Smooth muscle cell (in vitro differentiated cells): ENCODE results near the gene GNE. TPM values are rescaled to one million over a fixed set of nuclear protein-coding genes. Genes with fewer than 3 reads are reported as not detected.
A peak's percentile ranks its signal among the peaks of the same experiment; 100 is the strongest.
"Not testable (repeated sequence)": the region's sequence is repeated elsewhere in the genome, so short reads cannot be mapped to it uniquely, and the experiment has no call there.

Experiments used
- DNase-seq: peaks from one replicate; lab custom pipeline; 2025; ENCODE audit not compliant: unreplicated experiment; lab: John Stamatoyannopoulos, UW
- H2AFZ ChIP-seq: fragments of 200-600 bp; sonication (generic); 2 replicates; pipeline ENCODE4 v1.6.0; 2016; ENCODE audit warnings: antibody characterized with exemption, low read depth, mild to moderate bottlenecking
- H3F3A ChIP-seq: fragments of 200-600 bp; sonication (generic); 2 replicates; pipeline ENCODE4 v1.6.0; 2017; ENCODE audit warnings: antibody characterized with exemption, low read depth
- H3K27ac ChIP-seq: fragments of 200-600 bp; sonication (generic); 2 replicates; pipeline ENCODE4 v1.5.1; 2016; ENCODE audit warnings: low read depth, mild to moderate bottlenecking
- H3K27me3 ChIP-seq: fragments of 200-600 bp; sonication (generic); 2 replicates; pipeline ENCODE4 v1.6.1; 2016; ENCODE audit warnings: low read depth, mild to moderate bottlenecking
- H3K36me3 ChIP-seq: fragments of 200-600 bp; sonication (generic); 2 replicates; pipeline ENCODE4 v1.5.1; 2016; ENCODE audit warnings: low read depth
- H3K4me1 ChIP-seq: fragments of 200-600 bp; sonication (generic); 2 replicates; pipeline ENCODE4 v1.5.1; 2016; ENCODE audit warnings: low read depth
- H3K4me2 ChIP-seq: fragments of 200-600 bp; sonication (generic); 2 replicates; pipeline ENCODE4 v1.6.0; 2016; ENCODE audit warnings: mild to moderate bottlenecking
- H3K4me3 ChIP-seq: fragments of 200-600 bp; sonication (generic); 2 replicates; pipeline ENCODE4 v1.5.1; 2016; ENCODE audit warnings: mild to moderate bottlenecking
- H3K79me2 ChIP-seq: fragments of 200-600 bp; sonication (generic); 2 replicates; pipeline ENCODE4 v1.6.0; 2016; ENCODE audit warnings: low read depth, mild to moderate bottlenecking
- H3K9ac ChIP-seq: fragments of 200-600 bp; sonication (generic); 2 replicates; pipeline ENCODE4 v1.6.0; 2016; ENCODE audit warnings: low read depth
- H3K9me3 ChIP-seq: fragments of 200-600 bp; sonication (generic); replicated peaks from 2 replicates; pipeline ENCODE4 v1.5.1; 2016; ENCODE audit warnings: low read depth
- H4K20me1 ChIP-seq: fragments of 200-600 bp; sonication (generic); 2 replicates; pipeline ENCODE4 v1.6.0; 2016; ENCODE audit warnings: low read depth
- CTCF ChIP-seq: fragments of 200-600 bp; sonication (generic); IDR thresholded peaks from 2 replicates; pipeline ENCODE4 v1.5.1; 2017; ENCODE audit warnings: borderline replicate concordance, mild to moderate bottlenecking, antibody characterized with exemption; ENCODE audit not compliant: insufficient read depth, poor library complexity, severe bottlenecking
- WGBS: methylation state at CpG from one replicate; pipeline ENCODE4 v1.1.7; 2016; ENCODE audit warnings: low lambda C conversion rate; 5-methylcytosine and 5-hydroxymethylcytosine counted together
- polyA plus RNA-seq: library from polyadenylated mRNA; unstranded; fragments of >200 nt; fragmentation: Nextera tagmentation; extraction: Ambion mirVana; gene quantifications from 2 replicates; pipeline ENCODE4 v1.2.1, GENCODE V29; 2016
- total RNA-seq: library from RNA; depleted of rRNA; stranded (reverse); fragments of >200 nt; gene quantifications from 2 replicates; pipeline ENCODE4 v1.2.3, GENCODE V29; 2014

GNE gene
- total RNA-seq, result 20.8 and 28.0 TPM in 2 replicates
- polyA plus RNA-seq, result 7.0 and 7.8 TPM in 2 replicates

GRCh38 chr9:36258208-36258995 lies at the start of gene GNE:
GNE (minus strand) TSS chr9:36258448; CDS start chr9:36249355, 9,093 bp downstream.
- DNase-seq, result peak; percentile 92
- peaks cover 14% of the 10 kb centered on the region for H4K20me1 ChIP-seq
- no peaks in the 10 kb centered on the region for H3K36me3 ChIP-seq
- H2AFZ ChIP-seq, result peak within 1 kb of the TSS; percentile 82
- H3K79me2 ChIP-seq, result peaks cover 36% of the 10 kb centered on the region
- no peaks in the 10 kb centered on the region for H3F3A ChIP-seq
- WGBS, result 5% methylated on average over 54 of the region's 73 CpGs
- H3K9ac ChIP-seq, result peak within 1 kb of the TSS; percentile 81
- no peaks in the 10 kb centered on the region for H3K4me1 ChIP-seq
- H3K27ac ChIP-seq, result peak within 1 kb of the TSS; percentile 76
- H3K4me2 ChIP-seq, result peak within 1 kb of the TSS; percentile 86
- H3K4me3 ChIP-seq, result peak within 1 kb of the TSS; percentile 92
- TF ChIP-seq CTCF, result no peak
- H3K27me3 ChIP-seq, result no peaks in the 10 kb centered on the region
- no peaks in the 10 kb centered on the region for H3K9me3 ChIP-seq

- H3K4me2 ChIP-seq, result no peak overlapping the region
- H3K27me3 ChIP-seq, result no peaks in the 10 kb centered on the region
- no peak overlapping the region for H2AFZ ChIP-seq
- H3K4me1 ChIP-seq, result no peaks in the 10 kb centered on the region
- H3K9me3 ChIP-seq, result no peaks in the 10 kb centered on the region
- no peak overlapping the region for H3K9ac ChIP-seq
- no peak overlapping the region for H3K27ac ChIP-seq
- no peaks in the 10 kb centered on the region for H4K20me1 ChIP-seq
- H3F3A ChIP-seq, result no peaks in the 10 kb centered on the region
- H3K4me3 ChIP-seq, result no peak overlapping the region
- no peaks in the 10 kb centered on the region for H3K36me3 ChIP-seq
- WGBS, result 74% methylated on average over 8 of the region's 8 CpGs
- H3K79me2 ChIP-seq, result no peaks in the 10 kb centered on the region
- TF ChIP-seq CTCF, result no peak
- DNase-seq, result no peak
Observed at GRCh38 chr9:36306471-36307306, 48.4 kb upstream of the GNE start.

- H3F3A ChIP-seq, DNase-seq, H3K9me3 ChIP-seq, H3K4me3 ChIP-seq, H3K79me2 ChIP-seq, H2AFZ ChIP-seq, H3K36me3 ChIP-seq, H3K27ac ChIP-seq, H3K4me1 ChIP-seq, H3K4me2 ChIP-seq, H3K9ac ChIP-seq, H4K20me1 ChIP-seq, H3K27me3 ChIP-seq: not testable (repeated sequence)
- 50% methylated on average over 2 of the region's 2 CpGs for WGBS
Observed at GRCh38 chr9:36304366-36304765, 46.1 kb upstream of the GNE start.

GRCh38 chr9:36301227-36301626 lies 43.0 kb upstream of the GNE start:
- Histone ChIP-seq H3K9me3 (no peaks in the 10 kb centered on the region), H3K9ac (no peak overlapping the region), H3K27ac (no peak overlapping the region), H3K4me1 (no peaks in the 10 kb centered on the region), H3K27me3 (no peaks in the 10 kb centered on the region), H3K36me3 (no peaks in the 10 kb centered on the region), H2AFZ (no peak overlapping the region), H3K79me2 (no peaks in the 10 kb centered on the region), H4K20me1 (no peaks in the 10 kb centered on the region), H3K4me3 (no peak overlapping the region), H3K4me2 (no peak overlapping the region), H3F3A (no peaks in the 10 kb centered on the region)
- WGBS, result 67% methylated on average over 5 of the region's 5 CpGs
- no peak for TF ChIP-seq CTCF
- no peak for DNase-seq
